GM21825 (cell line): ENCODE results near the gene DPP9.
"Not testable (repeated sequence)": the region's sequence is repeated elsewhere in the genome, so short reads cannot be mapped to it uniquely, and the experiment has no call there.

Experiments
- ATAC-seq: cut with Tn5 transposase; IDR thresholded peaks from one replicate; pipeline ENCODE4 v1.9.1; 2021; ENCODE audit warnings: mild to moderate bottlenecking, moderate library complexity; ENCODE audit not compliant: unreplicated experiment

The DPP9 gene

DNA sequence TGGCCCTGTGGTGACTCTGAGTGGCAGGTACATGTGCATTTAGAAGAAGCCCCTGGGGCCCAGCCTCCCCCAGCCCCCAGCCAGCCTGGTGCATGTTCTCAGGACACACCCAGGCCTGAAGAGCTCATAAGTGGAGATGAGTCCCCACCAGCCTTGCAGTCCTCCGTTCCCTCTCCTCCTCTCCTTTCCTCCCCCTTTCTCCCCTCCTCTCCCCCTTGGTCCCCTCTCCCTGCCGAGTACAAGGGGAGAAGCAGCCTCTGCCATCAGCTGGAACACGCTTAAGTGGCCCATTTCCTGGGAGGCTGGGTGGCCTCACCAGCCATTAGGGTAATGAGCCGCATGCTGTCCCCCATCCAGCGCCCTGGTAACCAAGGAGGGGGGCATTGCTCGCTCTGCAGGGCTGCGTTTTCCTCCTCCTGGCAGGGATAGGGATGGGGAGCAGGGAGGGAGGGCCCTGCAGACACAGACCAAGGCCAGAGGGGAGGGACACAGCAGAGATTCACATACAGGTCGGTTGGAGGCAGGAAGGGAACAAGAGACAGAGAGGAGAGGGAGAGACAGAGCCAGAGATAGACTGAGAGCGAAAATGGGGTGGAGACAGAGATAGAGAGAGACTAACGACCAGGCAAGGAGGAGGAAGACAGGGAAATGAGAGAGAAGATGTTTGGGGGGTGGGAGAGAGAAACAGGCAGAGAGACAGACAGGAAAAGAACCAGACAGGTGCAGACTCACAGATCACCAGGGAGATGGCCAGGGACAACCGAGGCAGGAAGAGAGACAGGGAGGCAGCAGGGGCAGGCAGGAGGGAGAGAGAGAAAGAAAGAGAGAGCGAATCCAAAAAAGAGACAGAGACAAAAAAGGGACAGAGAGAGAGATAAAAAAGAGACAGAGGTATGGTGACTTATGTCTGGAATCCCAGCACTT is 19.3 kb upstream of the DPP9 start:
- no peak for ATAC-seq

DNA sequence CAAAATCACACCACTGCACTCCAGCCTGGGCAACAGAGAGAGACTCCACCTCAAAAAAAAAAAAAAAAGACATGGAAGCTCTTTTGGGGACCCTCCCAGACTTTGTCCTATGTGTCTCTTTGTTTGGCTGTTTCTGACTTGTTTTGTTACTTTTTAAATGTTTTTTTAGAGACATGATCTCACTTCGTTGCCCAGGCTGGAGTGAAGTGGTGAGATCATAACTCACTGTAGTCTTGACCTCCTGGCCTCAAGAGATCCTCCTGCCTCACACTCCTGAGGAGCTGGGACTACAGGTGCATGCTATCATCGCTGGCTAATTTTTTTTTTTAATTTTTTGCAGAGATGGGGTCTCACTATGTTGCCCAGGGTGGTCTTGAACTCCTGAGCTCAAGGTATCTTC is 16.4 kb upstream of the DPP9 start:
- ATAC-seq: no peak

DNA sequence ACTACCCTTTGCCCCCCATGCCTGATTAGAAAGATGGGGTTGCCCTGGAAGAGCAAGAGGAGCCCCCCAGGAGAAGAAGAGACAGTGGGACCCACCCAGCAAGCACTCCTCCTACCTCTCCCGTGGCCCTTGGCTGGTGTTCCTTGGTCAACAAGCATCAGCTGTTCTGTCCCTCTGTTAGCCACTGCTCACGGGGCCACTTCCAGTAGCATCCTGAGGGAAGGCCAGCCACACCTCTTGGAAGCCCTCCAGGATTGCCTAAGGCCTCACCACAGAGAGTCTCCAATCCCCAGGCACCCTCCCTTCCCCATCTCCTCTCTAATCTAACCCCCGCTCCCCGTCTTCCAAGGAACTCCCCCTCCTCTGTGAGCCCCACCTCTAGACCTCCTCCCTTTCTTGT is 15.1 kb upstream of the DPP9 start:
- ATAC-seq: no peak

DNA sequence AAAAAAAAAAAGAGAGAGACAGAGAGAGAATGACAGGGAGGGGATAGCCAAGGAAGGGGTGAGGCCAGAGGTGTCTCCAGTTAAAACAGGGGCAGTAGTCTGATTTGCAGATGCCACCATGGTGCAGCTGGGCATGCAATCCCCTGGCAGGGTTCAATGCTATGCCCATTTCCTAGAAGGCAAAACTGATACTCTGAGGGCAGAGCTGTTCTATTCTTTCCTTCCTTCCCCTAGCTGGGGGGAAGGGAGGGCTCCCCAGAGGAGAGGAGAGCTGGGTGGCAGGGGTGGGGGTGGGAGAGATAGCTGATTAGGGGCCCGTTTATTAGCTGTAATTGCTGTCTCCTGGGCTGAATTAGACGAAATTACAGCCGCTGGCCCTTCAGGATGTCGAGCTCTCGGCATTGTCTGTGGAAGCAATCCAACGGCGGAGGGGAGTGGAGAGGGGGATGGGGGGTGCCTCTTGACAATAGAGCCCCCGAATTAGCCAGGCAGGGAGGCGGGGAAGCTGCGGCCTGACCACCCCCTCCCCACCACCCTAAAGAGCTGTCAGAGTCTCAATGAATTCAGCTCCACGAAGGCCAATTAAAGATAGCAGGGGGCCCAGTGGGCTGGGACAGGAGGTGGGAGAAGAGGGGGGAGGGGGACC is 14.4 kb upstream of the DPP9 start:
- ATAC-seq: no peak

DNA sequence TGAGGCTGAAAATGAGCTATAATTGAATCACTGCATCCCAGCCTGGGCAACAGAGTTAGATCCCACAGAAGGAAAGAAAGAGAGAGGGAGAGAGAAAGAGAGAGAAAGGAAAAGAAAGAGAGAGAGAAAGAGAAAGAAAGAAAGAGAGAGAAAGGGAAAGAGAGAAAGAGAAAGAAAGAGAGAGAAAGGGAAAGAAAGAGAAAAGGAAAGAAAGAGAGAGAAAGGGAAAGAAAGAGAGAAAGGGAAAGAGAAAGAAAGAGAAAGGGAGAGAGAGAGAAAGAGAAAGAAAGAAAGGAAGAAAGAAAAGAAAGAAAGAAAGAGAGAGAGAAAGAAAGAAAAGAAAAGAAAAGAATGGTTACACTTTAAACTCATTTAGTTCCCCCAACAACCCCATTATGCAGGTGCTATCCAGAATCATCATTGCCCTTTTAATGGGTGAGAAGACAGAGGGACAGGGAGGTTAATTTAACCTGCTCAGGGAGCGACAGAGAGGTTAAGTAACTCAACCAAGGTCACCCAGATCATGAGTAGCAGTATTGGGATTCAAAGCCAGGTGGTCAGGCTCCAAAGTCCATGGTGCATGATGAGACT is 10.2 kb upstream of the DPP9 start:
- ATAC-seq: no peak

DNA sequence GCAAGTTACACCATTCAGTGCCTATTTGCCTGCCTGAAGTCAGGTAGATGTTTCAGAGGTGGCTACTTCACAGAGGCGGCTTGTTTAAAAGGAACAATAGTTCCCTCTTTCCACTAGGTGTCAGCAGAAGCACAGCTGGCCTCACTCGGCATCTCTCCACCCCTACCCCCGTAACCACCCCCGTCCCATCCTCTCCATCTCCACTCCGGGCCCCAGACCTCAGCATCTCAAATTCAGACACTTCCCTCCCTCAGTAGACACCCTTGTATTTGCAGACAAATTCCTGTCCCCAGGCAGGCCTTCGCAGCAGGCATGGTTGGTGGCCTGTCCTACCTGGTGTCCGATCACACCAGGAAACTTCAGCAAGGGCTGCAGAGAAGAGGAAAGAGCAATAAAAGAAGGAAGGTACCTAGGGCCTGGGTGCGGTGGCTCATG is 9.1 kb upstream of the DPP9 start:
- no peak for ATAC-seq

DNA sequence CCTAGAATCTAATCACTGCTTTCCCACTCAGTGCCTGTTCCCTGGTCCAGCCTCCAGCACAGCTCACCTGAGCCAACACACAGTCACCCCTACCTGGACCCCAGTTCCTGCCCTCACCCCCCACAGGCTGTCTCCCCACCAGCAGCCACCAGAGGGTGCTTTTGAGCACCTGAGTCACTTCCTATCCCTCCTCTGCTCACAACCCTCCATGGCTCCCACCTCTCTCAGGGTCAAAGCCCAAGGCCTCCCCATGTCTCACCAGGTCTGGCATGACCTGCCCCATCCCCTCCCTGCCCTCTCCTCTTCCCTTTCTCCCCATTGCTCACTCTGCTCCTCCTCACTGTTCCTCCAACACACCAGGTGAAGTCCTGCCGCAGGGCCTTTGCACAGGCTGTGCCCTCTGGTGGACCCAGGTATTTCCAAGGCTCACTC is 7.1 kb upstream of the DPP9 start:
- no peak for ATAC-seq

DNA sequence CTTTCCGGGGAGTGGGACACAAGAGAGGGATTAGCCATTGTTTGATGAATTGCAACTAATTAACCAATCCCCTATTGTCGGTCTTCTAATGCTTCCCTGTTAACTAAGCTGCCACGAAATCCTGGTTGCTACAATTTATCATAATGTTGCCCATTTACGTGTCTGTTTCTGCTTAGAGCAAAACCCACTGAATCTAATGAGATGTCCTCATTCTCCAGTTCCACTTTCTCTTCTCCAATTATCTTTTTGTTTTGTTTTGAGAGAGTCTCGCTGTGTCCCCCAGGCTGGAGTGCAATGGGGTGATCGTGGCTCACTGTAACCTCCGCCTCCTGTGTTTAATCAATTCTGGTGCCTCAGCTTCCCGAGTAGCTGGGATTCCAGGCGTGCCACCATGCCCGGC is 5.2 kb upstream of the DPP9 start:
- ATAC-seq: no peak

DNA sequence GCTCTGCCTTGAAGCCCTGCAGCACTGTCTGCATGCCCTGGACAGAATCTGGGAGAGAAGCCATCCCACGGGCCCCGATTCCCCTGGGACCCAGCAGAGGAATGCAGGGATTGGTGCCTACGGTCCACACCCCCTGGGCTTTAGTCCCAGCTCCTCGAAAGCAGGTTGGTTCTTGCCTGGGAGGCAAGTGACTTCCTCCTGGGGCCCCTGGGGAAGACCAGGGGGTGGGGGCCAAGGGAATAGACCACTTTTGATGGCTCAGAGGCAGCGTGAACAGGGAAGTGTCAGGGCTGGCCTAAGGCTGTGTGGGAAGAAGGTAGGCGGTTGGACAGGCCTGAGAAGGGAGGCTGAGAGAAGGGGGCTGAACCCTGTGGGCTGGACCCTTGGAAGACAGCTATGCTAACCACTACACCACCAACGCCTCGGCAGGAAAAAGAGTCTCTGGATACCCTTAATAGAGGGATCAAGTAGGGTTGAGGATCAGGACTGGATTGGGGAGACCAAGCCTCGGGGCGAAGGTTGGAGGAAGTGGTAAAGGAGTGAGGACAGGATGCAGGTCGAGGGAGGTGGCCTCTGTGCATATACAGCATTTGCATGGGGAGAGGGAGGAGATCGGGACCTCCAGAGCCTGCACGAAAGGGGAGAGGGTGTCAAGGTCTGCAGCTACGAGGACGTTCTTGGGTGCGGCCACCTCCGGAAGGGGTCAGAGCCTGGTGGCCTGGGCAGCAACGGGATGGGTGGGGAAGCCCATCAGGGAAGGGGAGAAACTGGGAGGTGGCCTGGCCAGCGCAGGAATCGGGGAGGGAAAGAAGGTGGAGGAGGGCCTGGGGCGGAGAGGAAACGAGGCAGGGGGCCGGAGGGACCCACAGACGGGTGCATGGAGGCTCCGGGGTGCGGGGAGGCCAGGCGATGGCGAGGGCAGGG is 709 bp downstream of the DPP9 start:
- no peak for ATAC-seq

DNA sequence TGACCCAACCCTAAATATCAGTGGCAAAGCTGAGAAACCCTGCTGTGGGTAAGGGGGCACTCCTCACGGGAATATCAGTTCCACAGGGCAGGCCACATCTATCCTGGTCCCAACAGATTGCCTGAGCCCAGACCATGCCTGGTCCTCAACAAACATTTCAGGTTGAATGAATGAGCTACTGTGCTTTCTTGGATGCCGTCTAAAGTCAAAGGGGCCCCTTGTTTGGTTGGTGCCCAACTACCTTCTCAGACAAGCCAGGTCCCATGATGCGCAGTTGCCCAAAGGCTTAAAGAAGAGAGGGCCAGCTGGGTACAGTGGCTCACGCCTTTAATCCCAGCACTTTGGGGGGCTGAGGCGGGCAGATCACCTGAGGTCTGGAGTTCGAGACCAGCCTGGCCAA is 2.4 kb downstream of the DPP9 start:
- ATAC-seq: no peak

DNA sequence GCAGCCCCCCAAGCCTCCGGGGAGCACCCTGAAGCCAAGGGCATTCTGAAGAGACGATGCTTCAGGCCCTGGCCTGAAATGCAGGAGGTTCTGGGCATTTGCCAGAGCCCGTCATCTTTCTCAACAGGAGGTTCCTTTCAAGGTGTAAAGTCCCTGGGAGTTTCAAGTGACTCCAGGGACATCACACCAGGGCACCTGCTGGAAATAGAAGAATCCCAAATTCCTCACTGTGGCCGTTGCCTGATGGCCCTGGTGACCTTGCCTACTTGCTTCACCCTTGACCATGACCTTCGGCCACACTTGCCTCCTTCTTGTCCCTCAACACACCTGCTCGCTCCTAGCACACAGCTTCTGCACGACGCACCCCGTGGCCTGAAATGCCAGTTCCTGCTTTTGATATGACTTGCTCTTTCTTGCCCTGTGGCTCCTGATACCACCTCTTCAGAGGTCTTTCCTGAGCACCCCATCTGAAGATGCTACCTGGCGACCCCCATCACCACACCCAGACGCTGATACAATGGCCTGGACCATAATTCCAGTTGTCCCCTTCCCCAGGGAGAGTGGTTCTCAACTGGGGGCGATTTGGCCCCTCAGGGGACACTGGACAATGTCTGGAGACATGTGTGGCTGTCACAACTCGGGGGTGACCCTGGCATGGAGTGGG is 3.5 kb downstream of the DPP9 start:
- ATAC-seq: no peak

DNA sequence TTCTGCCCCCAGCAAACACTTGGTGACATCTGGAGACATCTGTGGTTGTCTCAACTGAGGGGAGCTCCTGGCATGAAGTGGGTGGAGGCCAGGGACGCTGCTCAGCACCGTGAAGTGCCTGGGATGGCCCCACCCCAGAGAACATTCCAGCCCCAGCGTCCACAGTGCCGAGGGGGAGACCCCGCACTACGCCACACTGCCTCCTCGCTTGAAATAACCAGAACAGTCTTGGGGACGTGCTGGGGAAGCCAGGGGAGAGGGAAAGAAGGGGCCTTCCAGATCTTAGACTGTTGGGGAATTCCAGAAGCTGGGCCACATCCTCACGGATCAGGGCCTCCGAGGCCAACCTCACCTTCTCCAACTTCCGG is 4.2 kb downstream of the DPP9 start:
- no peak for ATAC-seq

DNA sequence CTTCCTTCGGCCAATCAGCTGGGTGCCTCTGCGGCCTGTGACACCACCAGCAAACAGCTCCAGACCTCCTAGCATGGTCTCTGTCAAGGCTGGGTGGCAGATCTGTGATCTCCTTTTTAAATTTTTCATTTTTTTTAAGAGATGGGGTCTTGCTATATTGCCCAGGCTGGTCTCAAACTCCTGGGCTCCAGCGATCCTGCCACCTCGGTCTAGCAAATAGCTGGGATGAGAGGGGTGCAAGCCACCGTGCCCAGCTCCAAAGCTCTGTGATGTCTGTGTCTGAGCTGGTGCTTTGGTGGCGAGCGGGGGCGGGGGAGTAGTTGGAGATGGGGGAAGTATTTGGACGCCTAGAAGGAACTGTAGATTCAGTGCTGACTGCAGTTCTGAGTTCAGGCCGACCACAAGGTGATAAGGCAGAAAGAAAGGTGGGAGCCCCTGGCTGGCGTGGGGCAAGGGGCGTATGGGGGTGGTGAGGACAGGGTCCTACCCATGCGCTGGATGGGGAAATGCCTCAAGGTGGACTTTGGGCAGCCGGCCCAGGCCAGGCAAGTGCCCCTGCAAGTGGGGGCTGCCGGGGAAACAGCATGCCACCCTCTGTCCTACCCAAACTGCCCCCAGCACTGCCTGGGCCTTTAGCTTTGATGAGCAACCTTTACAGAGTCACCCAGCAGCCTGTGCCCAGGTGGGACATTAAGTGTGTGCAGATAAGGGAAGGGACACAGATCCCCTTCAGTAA is 5.5 kb downstream of the DPP9 start:
- ATAC-seq: no peak

DNA sequence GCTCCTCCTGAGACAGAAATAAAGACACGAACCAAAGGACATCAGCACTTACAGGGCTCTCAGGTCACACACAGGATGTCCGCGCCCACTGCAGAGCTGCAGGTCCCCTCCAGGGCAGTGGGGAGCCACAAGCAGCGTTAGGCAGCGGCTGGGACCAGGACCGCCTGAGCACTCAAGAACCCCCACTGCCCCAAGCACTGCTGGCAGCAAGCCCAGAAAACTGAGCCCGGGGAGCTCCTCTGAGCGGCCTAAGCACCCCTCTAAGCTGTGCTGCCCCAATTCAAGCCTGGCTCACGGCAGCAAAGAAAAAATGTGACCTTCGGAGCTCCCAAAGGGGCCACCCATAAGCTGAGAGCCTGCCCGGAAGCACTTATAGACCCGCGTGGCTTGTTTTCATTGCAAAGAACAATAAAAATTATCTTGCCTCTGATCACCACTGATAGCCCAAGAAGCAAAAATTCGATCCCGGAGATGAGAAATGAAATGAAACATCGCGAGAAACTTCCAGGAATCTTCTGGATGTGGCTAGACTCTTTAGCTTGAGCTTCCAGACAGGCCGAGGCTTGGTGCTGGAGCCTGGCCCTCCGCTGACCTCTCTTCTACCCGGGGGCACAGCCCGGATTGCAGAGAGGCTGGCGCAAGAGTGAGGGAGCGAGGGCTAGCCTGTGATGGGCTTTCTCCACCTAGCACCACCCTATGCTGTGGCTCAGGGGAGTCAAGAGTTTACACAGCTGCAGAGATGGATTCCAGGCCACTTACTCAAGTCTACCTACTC is 6.3 kb downstream of the DPP9 start:
- ATAC-seq: no peak

DNA sequence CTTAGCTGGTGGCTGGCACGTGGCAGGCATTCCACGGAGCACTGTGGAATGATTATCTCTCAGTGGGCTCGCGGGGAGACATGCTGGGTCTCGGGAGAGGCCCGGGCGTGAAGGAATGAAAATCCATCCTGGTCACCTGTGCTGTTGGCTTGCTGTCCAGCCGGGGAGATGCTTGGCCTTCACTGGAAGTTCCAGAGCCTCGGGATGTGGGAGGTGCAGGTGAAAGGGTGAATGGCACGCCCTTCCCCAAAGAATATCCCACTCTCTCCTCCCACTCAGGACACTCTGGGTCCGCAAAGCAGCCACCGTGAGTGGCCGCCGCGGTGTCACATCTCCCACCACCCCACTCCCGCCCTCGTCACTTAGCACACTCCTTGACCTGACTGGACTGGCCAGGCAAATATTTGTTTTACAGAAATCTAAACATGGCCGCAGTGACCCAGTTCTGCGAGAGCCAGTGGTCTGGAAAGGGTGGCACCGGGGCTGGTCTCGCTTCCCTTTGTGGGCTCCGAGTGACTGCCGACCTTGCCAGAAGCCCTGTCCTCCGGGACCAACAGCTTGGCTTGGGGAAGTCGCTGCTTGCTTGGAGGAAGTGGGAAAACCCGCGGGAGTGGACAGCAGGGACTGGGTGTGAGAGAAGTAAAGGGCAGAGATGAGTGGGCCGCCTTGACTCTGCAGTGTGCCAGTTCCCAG is 8.0 kb downstream of the DPP9 start:
- no peak for ATAC-seq

DNA sequence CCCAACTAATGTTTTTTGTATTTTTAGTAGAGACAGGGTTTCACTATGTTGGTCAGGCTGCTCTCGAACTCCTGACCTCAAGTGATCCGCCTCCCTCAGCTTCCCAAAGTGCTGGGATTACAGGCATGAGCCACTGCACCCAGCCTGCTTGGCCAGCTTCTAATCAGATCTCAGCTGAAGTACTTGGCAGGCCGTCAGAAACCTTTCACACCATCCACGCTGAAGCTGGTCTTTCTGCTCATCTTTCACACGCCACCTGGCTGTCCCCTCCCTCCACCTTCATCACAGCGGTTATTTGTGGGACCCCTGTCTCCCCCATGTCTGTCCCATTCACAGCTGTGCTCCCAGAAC is 8.5 kb downstream of the DPP9 start:
- not testable (repeated sequence) for ATAC-seq

DNA sequence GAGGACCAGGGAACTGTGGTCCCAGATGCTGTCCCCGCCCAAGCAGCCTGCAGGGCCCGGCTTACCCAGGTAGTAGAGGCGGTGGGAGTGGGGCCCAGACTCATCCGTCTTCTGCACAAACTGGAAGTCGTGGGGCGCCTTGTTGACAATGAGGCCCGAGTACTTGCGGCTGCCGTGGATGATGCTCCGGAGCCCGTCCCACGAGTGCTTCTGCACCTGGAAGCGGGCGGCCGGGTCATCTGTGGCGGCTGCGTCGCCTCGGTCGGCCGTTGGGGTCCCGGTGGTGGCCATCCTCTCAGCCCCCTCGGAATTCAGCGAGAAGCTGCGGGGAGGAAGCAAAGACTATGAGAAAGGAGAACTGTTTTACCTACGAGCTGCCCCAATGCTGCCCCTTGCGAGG is 9.6 kb downstream of the DPP9 start:
- no peak for ATAC-seq

DNA sequence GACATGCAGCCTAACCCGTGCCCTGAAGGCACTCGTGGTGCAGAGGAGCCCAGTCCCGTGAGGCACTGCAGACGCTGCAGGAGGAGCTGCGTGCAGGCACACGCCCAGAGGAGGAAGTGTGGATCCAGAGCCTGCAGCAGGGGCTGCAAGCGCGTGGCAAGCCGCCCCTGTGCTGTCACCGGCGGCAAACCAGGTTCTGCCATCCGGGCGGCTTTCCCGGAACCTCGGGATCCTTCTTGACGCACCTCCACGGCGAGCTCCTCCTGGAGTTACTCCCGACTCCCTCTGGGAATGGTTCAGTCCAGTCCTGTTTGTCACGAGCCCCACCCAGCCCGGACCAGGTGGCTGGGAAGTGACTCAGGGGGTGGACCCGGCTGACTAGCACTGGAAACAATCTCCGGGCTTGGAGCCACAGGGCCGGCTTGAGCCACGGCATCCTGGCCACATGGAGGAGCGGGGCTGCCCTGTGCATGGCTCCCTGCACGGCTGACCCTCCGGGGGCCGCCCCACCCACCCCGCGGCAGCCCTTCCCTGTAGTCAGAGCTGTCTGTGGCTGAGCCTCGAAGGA is 10.2 kb downstream of the DPP9 start:
- ATAC-seq: no peak
